ENCODE results near the gene CSK. TPM values are rescaled to one million over a fixed set of nuclear protein-coding genes. Genes with fewer than 3 reads are reported as not detected.

The CSK gene
- total and polyA plus RNA-seq, 2 experiments from 2014 or later, result 13.6 to 27.5 TPM

DNA sequence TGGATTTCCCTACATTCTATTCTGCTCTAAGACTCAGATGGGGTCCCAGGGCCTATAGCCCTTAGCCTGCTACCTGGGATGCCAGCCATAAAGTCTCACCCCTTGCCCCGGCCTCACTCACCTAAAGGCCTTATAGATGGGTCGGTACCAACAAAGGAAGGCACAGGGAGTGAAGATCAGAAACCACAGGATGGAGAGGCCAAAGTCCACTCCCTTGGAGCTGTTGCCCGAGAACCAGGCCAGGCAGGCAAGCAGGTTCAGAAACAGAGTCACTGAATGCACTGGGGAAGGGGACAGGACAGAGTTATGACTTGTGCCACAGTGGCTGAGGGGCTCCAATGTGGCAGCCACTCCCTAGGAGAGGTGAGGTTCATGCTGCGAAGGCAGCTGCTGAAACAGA, 68.5 kb downstream of the CSK start (continued):
- TF ChIP-seq, protein P1, sequence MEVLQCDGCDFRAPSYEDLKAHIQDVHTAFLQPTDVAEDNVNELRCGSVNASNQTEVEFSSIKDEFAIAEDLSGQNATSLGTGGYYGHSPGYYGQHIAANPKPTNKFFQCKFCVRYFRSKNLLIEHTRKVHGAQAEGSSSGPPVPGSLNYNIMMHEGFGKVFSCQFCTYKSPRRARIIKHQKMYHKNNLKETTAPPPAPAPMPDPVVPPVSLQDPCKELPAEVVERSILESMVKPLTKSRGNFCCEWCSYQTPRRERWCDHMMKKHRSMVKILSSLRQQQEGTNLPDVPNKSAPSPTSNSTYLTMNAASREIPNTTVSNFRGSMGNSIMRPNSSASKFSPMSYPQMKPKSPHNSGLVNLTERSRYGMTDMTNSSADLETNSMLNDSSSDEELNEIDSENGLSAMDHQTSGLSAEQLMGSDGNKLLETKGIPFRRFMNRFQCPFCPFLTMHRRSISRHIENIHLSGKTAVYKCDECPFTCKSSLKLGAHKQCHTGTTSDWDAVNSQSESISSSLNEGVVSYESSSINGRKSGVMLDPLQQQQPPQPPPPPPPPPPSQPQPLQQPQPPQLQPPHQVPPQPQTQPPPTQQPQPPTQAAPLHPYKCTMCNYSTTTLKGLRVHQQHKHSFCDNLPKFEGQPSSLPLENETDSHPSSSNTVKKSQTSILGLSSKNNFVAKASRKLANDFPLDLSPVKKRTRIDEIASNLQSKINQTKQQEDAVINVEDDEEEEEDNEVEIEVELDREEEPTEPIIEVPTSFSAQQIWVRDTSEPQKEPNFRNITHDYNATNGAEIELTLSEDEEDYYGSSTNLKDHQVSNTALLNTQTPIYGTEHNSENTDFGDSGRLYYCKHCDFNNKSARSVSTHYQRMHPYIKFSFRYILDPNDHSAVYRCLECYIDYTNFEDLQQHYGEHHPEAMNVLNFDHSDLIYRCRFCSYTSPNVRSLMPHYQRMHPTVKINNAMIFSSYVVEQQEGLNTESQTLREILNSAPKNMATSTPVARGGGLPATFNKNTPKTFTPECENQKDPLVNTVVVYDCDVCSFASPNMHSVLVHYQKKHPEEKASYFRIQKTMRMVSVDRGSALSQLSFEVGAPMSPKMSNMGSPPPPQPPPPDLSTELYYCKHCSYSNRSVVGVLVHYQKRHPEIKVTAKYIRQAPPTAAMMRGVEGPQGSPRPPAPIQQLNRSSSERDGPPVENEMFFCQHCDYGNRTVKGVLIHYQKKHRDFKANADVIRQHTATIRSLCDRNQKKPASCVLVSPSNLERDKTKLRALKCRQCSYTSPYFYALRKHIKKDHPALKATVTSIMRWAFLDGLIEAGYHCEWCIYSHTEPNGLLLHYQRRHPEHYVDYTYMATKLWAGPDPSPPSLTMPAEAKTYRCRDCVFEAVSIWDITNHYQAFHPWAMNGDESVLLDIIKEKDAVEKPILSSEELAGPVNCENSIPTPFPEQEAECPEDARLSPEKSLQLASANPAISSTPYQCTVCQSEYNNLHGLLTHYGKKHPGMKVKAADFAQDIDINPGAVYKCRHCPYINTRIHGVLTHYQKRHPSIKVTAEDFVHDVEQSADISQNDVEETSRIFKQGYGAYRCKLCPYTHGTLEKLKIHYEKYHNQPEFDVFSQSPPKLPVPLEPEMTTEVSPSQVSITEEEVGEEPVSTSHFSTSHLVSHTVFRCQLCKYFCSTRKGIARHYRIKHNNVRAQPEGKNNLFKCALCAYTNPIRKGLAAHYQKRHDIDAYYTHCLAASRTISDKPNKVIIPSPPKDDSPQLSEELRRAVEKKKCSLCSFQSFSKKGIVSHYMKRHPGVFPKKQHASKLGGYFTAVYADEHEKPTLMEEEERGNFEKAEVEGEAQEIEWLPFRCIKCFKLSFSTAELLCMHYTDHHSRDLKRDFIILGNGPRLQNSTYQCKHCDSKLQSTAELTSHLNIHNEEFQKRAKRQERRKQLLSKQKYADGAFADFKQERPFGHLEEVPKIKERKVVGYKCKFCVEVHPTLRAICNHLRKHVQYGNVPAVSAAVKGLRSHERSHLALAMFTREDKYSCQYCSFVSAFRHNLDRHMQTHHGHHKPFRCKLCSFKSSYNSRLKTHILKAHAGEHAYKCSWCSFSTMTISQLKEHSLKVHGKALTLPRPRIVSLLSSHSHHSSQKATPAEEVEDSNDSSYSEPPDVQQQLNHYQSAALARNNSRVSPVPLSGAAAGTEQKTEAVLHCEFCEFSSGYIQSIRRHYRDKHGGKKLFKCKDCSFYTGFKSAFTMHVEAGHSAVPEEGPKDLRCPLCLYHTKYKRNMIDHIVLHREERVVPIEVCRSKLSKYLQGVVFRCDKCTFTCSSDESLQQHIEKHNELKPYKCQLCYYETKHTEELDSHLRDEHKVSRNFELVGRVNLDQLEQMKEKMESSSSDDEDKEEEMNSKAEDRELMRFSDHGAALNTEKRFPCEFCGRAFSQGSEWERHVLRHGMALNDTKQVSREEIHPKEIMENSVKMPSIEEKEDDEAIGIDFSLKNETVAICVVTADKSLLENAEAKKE (CRISPR knock-in tag; IDR thresholded peaks at IDR 0.05), result no peak
- TF ChIP-seq STAT1 (IDR thresholded peaks at IDR 0.05; ENCODE audit: unreplicated experiment) (no peak), ZNF331 (CRISPR knock-in tag; IDR thresholded peaks at IDR 0.05; ENCODE audit: low read depth) (no peak), CREB1 (CRISPR knock-in tag; IDR thresholded peaks at IDR 0.05; ENCODE audit: low read depth) (no peak), NANOG (IDR thresholded peaks at IDR 0.05; ENCODE audit: borderline replicate concordance) (no peak), POLR2AphosphoS5 (IDR thresholded peaks at IDR 0.05; ENCODE audit: low read depth) (no peak)
- TF ChIP-seq, protein P2, sequence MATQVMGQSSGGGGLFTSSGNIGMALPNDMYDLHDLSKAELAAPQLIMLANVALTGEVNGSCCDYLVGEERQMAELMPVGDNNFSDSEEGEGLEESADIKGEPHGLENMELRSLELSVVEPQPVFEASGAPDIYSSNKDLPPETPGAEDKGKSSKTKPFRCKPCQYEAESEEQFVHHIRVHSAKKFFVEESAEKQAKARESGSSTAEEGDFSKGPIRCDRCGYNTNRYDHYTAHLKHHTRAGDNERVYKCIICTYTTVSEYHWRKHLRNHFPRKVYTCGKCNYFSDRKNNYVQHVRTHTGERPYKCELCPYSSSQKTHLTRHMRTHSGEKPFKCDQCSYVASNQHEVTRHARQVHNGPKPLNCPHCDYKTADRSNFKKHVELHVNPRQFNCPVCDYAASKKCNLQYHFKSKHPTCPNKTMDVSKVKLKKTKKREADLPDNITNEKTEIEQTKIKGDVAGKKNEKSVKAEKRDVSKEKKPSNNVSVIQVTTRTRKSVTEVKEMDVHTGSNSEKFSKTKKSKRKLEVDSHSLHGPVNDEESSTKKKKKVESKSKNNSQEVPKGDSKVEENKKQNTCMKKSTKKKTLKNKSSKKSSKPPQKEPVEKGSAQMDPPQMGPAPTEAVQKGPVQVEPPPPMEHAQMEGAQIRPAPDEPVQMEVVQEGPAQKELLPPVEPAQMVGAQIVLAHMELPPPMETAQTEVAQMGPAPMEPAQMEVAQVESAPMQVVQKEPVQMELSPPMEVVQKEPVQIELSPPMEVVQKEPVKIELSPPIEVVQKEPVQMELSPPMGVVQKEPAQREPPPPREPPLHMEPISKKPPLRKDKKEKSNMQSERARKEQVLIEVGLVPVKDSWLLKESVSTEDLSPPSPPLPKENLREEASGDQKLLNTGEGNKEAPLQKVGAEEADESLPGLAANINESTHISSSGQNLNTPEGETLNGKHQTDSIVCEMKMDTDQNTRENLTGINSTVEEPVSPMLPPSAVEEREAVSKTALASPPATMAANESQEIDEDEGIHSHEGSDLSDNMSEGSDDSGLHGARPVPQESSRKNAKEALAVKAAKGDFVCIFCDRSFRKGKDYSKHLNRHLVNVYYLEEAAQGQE (IDR thresholded peaks at IDR 0.05; ENCODE audit: unreplicated experiment), result no peak

Data from GM23338 (cell line).